ENCODE data around the gene ATXN1.
"Not testable (repeated sequence)": the region's sequence is repeated elsewhere in the genome, so short reads cannot be mapped to it uniquely, and the experiment has no call there.

Gene ATXN1

GRCh38 chr6:16712255-16712930 lies 48.9 kb downstream of the ATXN1 start:
- in situ Hi-C loops (cut with MboI; ENCODE audit: low pct_unique_long_range_greater_than_20kb, low sequenced_read_pairs), result no loop called here
- peak; percentile 38 for DNase-seq

GRCh38 chr6:16711546-16712254 lies 49.6 kb downstream of the ATXN1 start:
- DNase-seq, result no peak
- in situ Hi-C loops (cut with MboI; ENCODE audit: low pct_unique_long_range_greater_than_20kb, low sequenced_read_pairs), result no loop called here

- DNase-seq, result no peak
- in situ Hi-C loops (cut with MboI; ENCODE audit: low pct_unique_long_range_greater_than_20kb, low sequenced_read_pairs), result no loop called here
These were observed 54.1 kb downstream of the ATXN1 start for GRCh38 chr6:16706911-16707783.

- in situ Hi-C loops (cut with MboI; ENCODE audit: low pct_unique_long_range_greater_than_20kb, low sequenced_read_pairs), result not testable (repeated sequence)
- DNase-seq, result peak; percentile 52
These were observed 54.8 kb downstream of the ATXN1 start for GRCh38 chr6:16706491-16706890.

GRCh38 chr6:16706029-16706428 lies 55.2 kb downstream of the ATXN1 start:
- no peak for DNase-seq
- in situ Hi-C loops (cut with MboI; ENCODE audit: low pct_unique_long_range_greater_than_20kb, low sequenced_read_pairs), result no loop called here

- peak; percentile 27 for DNase-seq
- in situ Hi-C loops (cut with MboI; ENCODE audit: low pct_unique_long_range_greater_than_20kb, low sequenced_read_pairs), result no loop called here
These were observed 55.9 kb downstream of the ATXN1 start for GRCh38 chr6:16705081-16705993.

GRCh38 chr6:16704401-16705045 lies 56.7 kb downstream of the ATXN1 start:
- DNase-seq, result no peak
- in situ Hi-C loops (cut with MboI; ENCODE audit: low pct_unique_long_range_greater_than_20kb, low sequenced_read_pairs), result no loop called here

GRCh38 chr6:16702627-16703378 lies 58.5 kb downstream of the ATXN1 start:
- in situ Hi-C loops (cut with MboI; ENCODE audit: low pct_unique_long_range_greater_than_20kb, low sequenced_read_pairs); DNase-seq: not testable (repeated sequence)

- in situ Hi-C loops (cut with MboI; ENCODE audit: low pct_unique_long_range_greater_than_20kb, low sequenced_read_pairs), result no loop called here
- no peak for DNase-seq
These were observed 60.4 kb downstream of the ATXN1 start for GRCh38 chr6:16700916-16701234.

GRCh38 chr6:16700202-16700915 lies 60.9 kb downstream of the ATXN1 start:
- in situ Hi-C loops (cut with MboI; ENCODE audit: low pct_unique_long_range_greater_than_20kb, low sequenced_read_pairs), result no loop called here
- peak; percentile 59 for DNase-seq

- peak; percentile 20 for DNase-seq
- in situ Hi-C loops (cut with MboI; ENCODE audit: low pct_unique_long_range_greater_than_20kb, low sequenced_read_pairs), result no loop called here
These were observed 62.0 kb downstream of the ATXN1 start for GRCh38 chr6:16698997-16699868.

- in situ Hi-C loops (cut with MboI; ENCODE audit: low pct_unique_long_range_greater_than_20kb, low sequenced_read_pairs), result no loop called here
These were observed 63.1 kb downstream of the ATXN1 start for GRCh38 chr6:16698162-16698533.

GRCh38 chr6:16697437-16698161 lies 63.7 kb downstream of the ATXN1 start:
- in situ Hi-C loops (cut with MboI; ENCODE audit: low pct_unique_long_range_greater_than_20kb, low sequenced_read_pairs), result no loop called here
- no peak for DNase-seq

More at GRCh38 chr6:16698162-16698533, 63.1 kb downstream of the ATXN1 start:
- DNase-seq, result no peak

- in situ Hi-C loops (cut with MboI; ENCODE audit: low pct_unique_long_range_greater_than_20kb, low sequenced_read_pairs), result no loop called here
- DNase-seq, result no peak
These were observed 64.8 kb downstream of the ATXN1 start for GRCh38 chr6:16696496-16696895.

GRCh38 chr6:16694781-16695578 lies 66.3 kb downstream of the ATXN1 start:
- no peak for DNase-seq
- in situ Hi-C loops (cut with MboI; ENCODE audit: low pct_unique_long_range_greater_than_20kb, low sequenced_read_pairs), result no loop called here
